ENCODE data around the gene CALD1.

CALD1 gene

GRCh38 chr7:134829380-134829986 is 50.0 kb downstream of the CALD1 start:
- no peak overlapping the region for H3K27ac ChIP-seq (replicated peaks)
- peaks cover 2% of the 10 kb centered on the region for H3K27me3 ChIP-seq (ENCODE audit: insufficient read depth, poor library complexity, severe bottlenecking)
- no peak overlapping the region for H3K4me3 ChIP-seq (replicated peaks; ENCODE audit: insufficient read depth, low read length)
- no peak for DNase-seq (ENCODE audit: low read depth in 1 of 2, low spot score in 1 of 2)
- TF ChIP-seq, protein P1, sequence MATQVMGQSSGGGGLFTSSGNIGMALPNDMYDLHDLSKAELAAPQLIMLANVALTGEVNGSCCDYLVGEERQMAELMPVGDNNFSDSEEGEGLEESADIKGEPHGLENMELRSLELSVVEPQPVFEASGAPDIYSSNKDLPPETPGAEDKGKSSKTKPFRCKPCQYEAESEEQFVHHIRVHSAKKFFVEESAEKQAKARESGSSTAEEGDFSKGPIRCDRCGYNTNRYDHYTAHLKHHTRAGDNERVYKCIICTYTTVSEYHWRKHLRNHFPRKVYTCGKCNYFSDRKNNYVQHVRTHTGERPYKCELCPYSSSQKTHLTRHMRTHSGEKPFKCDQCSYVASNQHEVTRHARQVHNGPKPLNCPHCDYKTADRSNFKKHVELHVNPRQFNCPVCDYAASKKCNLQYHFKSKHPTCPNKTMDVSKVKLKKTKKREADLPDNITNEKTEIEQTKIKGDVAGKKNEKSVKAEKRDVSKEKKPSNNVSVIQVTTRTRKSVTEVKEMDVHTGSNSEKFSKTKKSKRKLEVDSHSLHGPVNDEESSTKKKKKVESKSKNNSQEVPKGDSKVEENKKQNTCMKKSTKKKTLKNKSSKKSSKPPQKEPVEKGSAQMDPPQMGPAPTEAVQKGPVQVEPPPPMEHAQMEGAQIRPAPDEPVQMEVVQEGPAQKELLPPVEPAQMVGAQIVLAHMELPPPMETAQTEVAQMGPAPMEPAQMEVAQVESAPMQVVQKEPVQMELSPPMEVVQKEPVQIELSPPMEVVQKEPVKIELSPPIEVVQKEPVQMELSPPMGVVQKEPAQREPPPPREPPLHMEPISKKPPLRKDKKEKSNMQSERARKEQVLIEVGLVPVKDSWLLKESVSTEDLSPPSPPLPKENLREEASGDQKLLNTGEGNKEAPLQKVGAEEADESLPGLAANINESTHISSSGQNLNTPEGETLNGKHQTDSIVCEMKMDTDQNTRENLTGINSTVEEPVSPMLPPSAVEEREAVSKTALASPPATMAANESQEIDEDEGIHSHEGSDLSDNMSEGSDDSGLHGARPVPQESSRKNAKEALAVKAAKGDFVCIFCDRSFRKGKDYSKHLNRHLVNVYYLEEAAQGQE (IDR thresholded peaks at IDR 0.05; ENCODE audit: insufficient replicate concordance, low read depth): no peak
- TF ChIP-seq POLR2AphosphoS5 (IDR thresholded peaks at IDR 0.05; ENCODE audit: low read depth) (no peak), SPI1 (IDR thresholded peaks at IDR 0.05; ENCODE audit: borderline replicate concordance, low read depth) (no peak), CTCF (IDR thresholded peaks at IDR 0.05; ENCODE audit: insufficient read depth, low read length) (no peak), GABPA (IDR thresholded peaks at IDR 0.05; ENCODE audit: low read depth) (no peak)

GRCh38 chr7:134831862-134832261 is 52.4 kb downstream of the CALD1 start:
- Histone ChIP-seq H3K4me3 (replicated peaks; ENCODE audit: insufficient read depth, low read length) (no peak overlapping the region), H3K27ac (replicated peaks) (no peak overlapping the region), H3K27me3 (ENCODE audit: insufficient read depth, poor library complexity, severe bottlenecking) (peaks cover under 1% of the 10 kb centered on the region)
- no peak for DNase-seq (ENCODE audit: low read depth in 1 of 2, low spot score in 1 of 2)
- TF ChIP-seq SPI1 (IDR thresholded peaks at IDR 0.05; ENCODE audit: borderline replicate concordance, low read depth) (no peak), GABPA (IDR thresholded peaks at IDR 0.05; ENCODE audit: low read depth) (no peak), POLR2AphosphoS5 (IDR thresholded peaks at IDR 0.05; ENCODE audit: low read depth) (no peak), CTCF (IDR thresholded peaks at IDR 0.05; ENCODE audit: insufficient read depth, low read length) (no peak)
- TF ChIP-seq, protein P1 (IDR thresholded peaks at IDR 0.05; ENCODE audit: insufficient replicate concordance, low read depth): no peak

DNA sequence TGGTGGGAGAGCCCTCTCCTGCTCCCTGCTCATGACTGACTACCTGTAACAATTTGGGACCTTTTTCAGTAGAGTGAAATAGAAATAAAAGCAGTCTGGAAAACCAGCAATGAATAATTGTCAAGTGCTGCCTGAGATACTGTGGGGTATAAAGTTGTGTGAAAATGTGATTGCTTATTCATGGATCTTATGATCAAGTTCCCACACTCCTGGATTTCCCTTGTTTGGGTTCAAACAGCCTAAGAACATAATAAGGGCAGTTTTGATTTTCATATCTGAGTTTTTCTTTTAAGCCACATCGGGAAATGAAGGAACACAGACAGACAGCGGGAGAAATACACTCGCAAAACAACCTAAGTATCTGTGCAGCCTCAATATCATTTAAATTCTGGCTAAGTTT is 52.9 kb downstream of the CALD1 start:
- no peak overlapping the region for H3K4me3 ChIP-seq (replicated peaks; ENCODE audit: insufficient read depth, low read length)
- no peak for TF ChIP-seq SPI1 (IDR thresholded peaks at IDR 0.05; ENCODE audit: borderline replicate concordance, low read depth)
- TF ChIP-seq CTCF (IDR thresholded peaks at IDR 0.05; ENCODE audit: insufficient read depth, low read length): no peak
- TF ChIP-seq POLR2AphosphoS5 (IDR thresholded peaks at IDR 0.05; ENCODE audit: low read depth): no peak
- TF ChIP-seq GABPA (IDR thresholded peaks at IDR 0.05; ENCODE audit: low read depth): no peak
- TF ChIP-seq, protein P1 (IDR thresholded peaks at IDR 0.05; ENCODE audit: insufficient replicate concordance, low read depth): no peak
- H3K27me3 ChIP-seq (ENCODE audit: insufficient read depth, poor library complexity, severe bottlenecking): no peaks in the 10 kb centered on the region
- no peak overlapping the region for H3K27ac ChIP-seq (replicated peaks)
- no peak for DNase-seq (ENCODE audit: low read depth in 1 of 2, low spot score in 1 of 2)

All from HL-60 (cell line).